Heart left ventricle (tissue), 16 donors: ENCODE measurements around the gene PADI4. TPM values are rescaled to one million over a fixed set of nuclear protein-coding genes. Genes with fewer than 3 reads are reported as not detected.

Experiments used
- ATAC-seq, 4 donors: fragments of 200-7000 bp; cut with Tn5 transposase; one replicate each; pipeline ENCODE4 v1.9.1; 2020 to 2022; ENCODE audit warnings: moderate library complexity in 4 of 4, mild to moderate bottlenecking in 3 of 4, moderate number of reproducible peaks in 1 of 4
- DNase-seq, 5 donors: peaks; one replicate each; pipeline ENCODE4 v3.0.0-alpha.2; 2020
- H3K27ac ChIP-seq, 12 donors: fragments of 200-600 bp; sonication (generic) in 4 of 12; one replicate each; pipeline versions ENCODE4 v1.5.0 to v1.8.0; 2016 to 2022; ENCODE audit warnings: mild to moderate bottlenecking in 2 of 12
- H3K27me3 ChIP-seq, 9 donors: fragments of 200-600 bp; sonication (generic) in 2 of 9; one replicate each; pipeline versions ENCODE4 v1.5.1 to v1.8.0; 2016 to 2022; ENCODE audit warnings: mild to moderate bottlenecking in 3 of 9
- H3K36me3 ChIP-seq, 9 donors: fragments of 200-600 bp; sonication (generic) in 2 of 9; one replicate each; pipeline versions ENCODE4 v1.5.0 to v1.8.0; 2018 to 2022; ENCODE audit warnings: mild to moderate bottlenecking in 2 of 9
- H3K4me1 ChIP-seq, 12 donors: fragments of 200-600 bp; sonication (generic) in 4 of 12; one replicate each; pipeline versions ENCODE4 v1.5.0 to v1.8.0; 2016 to 2022; ENCODE audit warnings: mild to moderate bottlenecking in 3 of 12
- H3K4me3 ChIP-seq, 12 donors: fragments of 200-600 bp; sonication (generic) in 4 of 12; one replicate each; pipeline versions ENCODE4 v1.5.0 to v1.8.0; 2017 to 2022; ENCODE audit warnings: mild to moderate bottlenecking in 9 of 12, moderate library complexity in 4 of 12
- H3K9me3 ChIP-seq, 12 donors: fragments of 200-600 bp; sonication (generic) in 4 of 12; one replicate each; pipeline versions ENCODE4 v1.5.0 to v1.8.0; 2016 to 2022; ENCODE audit warnings: mild to moderate bottlenecking in 1 of 12
- CTCF ChIP-seq, 12 donors: fragments of 200-600 bp; sonication (generic) in 4 of 12; IDR thresholded peaks; one replicate each; pipeline versions ENCODE4 v1.5.0 to v1.8.0; 2018 to 2022; ENCODE audit warnings: antibody characterized with exemption in 12 of 12, mild to moderate bottlenecking in 5 of 12
- POLR2A ChIP-seq, 2 donors: fragments of 450-650 bp; IDR thresholded peaks; one replicate each; pipeline ENCODE4 v1.6.1; 2017; ENCODE audit warnings: antibody characterized with exemption in 2 of 2, mild to moderate bottlenecking in 2 of 2, moderate library complexity in 2 of 2
- WGBS, 4 donors: extraction: QIAGEN DNeasy Blood & Tissue Kit in 2 of 4; methylation state at CpG; one replicate each; pipeline versions ENCODE4 v1.1.5 to v1.1.7; 2013 to 2018; 5-methylcytosine and 5-hydroxymethylcytosine counted together
- intact Hi-C, 10 donors: fragments of 100-400 bp; cut with DNase I; formaldehyde crosslinking; loops; one replicate each; pipeline versions ENCODE4 v1.11.1 to v1.14.2; 2022
- polyA plus RNA-seq, 2 donors: library from polyadenylated mRNA; stranded (reverse); fragments of 200-250 nt; gene quantifications; one replicate each; pipeline ENCODE4 v1.2.3, GENCODE V29; 2013
- total RNA-seq, 9 donors: library from RNA; depleted of rRNA in 2 of 9; stranded (reverse); fragments of >200 nt in 2 of 9; fragmentation: NEBNext Ultra II Directional in 3 of 9; extraction: Animal tissue kit (Norgen Biotek cat#: 25700) in 3 of 9; gene quantifications; one replicate each; pipeline versions ENCODE4 v1.1.0 to v1.2.4, GENCODE V29; 2016 to 2023
- donor health status: ischemic (EF 13 %, LVEDD 7.1; RV severe dilation, severe dysfunction).
- donor health status: healthy with polysubstance abuse.
- donor health status: DM: no; HTN: yes; CAD: no.
- donor health status: DM: no; HTN: no; CAD: no.
- donor health status: ischemic (EF 25% LVEDD 6.9; RV normal size, moderate dysfunction).
- donor health status: ischemic (EF 25% LVEDD 5.7; RV mildly dilated, moderate dysfunction).
- donor health status: healthy.
- donor health status: DM: yes; HTN: yes; CAD: no.
- donor health status: ischemic (EF 35%, LVEDD 5.7; RV mildly dilated, moderate dysfunction).
- donor health status: nonischemic (EF 11% LVEDD 7.7; RV severe dilation, severe dysfunction).
- donor health status: DM: yes; HTN: yes; CAD: no.
- donor health status: PGD.
- donor health status: ischemic (EF 29% LVEDD 5.4; RV normal size, mild dysfunction).
- donor health status: nonischemic (EF 23%, LVEDD 6.1; RV moderate dilation, normal function).

PADI4 gene
- total and polyA plus RNA-seq, 11 donors, result 0.08 to 2.3 (median 0.35) TPM; not detected in 2

DNA sequence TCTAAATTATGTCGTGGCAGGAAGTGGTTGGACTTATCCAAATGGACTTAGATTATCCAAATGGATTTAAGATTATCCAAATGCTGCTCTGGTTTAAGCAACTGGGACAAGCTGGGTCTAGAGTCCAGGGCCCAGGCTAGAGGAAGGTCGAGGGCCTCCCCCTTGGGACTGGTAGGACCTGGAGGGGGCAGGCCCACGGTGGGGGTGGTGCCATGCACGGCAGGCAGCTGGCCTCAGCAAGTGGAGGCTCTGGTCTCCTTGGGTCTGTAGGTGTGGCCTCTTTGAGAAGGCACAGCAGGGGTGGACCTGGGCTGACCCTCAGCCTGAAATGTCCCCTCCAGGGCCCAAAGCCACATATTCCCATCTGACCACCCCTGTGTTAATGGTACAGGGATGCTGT lies 93.8 kb downstream of the PADI4 start:
- no peaks in the 10 kb centered on the region for H3K9me3 ChIP-seq
- no peak overlapping the region for H3K4me3 ChIP-seq
- ATAC-seq, result no peak
- H3K36me3 ChIP-seq, result no peaks in the 10 kb centered on the region
- no peak for TF ChIP-seq POLR2A (IDR thresholded peaks at IDR 0.05)
- TF ChIP-seq CTCF (IDR thresholded peaks at IDR 0.05), result no peak
- no peaks in the 10 kb centered on the region for H3K27me3 ChIP-seq
- WGBS, 4 donors, result 49 to 63% (median 57%) methylated on average over 4 of the region's 4 CpGs
- no peak for DNase-seq
- no peak overlapping the region for H3K27ac ChIP-seq
- no peaks in the 10 kb centered on the region for H3K4me1 ChIP-seq
- intact Hi-C loops, result loop anchor here in 5 of 10 donors (5.0 to 10.0 kb wide), 2 partner anchors 275 to 277 kb away; no protein-coding TSS in a partner anchor

GRCh38 chr1:17403081-17403480 lies 95.1 kb downstream of the PADI4 start:
- H3K27ac ChIP-seq, result no peak overlapping the region
- no peaks in the 10 kb centered on the region for H3K4me1 ChIP-seq
- 38 to 70% (median 61%) methylated on average over 2 to 3 of the region's 3 CpGs for WGBS, 4 donors
- intact Hi-C loops, result loop anchor here in 5 of 10 donors (5.0 to 10.0 kb wide), 2 partner anchors 276 to 278 kb away; no protein-coding TSS in a partner anchor
- H3K36me3 ChIP-seq, result peaks cover 0 to 11% (median 3%) of the 10 kb centered on the region in 9 donors
- no peak overlapping the region for H3K4me3 ChIP-seq
- TF ChIP-seq CTCF (IDR thresholded peaks at IDR 0.05) (no peak), POLR2A (IDR thresholded peaks at IDR 0.05) (no peak)
- no peak for ATAC-seq
- no peaks in the 10 kb centered on the region for H3K9me3 ChIP-seq
- no peaks in the 10 kb centered on the region for H3K27me3 ChIP-seq
- no peak for DNase-seq

DNA sequence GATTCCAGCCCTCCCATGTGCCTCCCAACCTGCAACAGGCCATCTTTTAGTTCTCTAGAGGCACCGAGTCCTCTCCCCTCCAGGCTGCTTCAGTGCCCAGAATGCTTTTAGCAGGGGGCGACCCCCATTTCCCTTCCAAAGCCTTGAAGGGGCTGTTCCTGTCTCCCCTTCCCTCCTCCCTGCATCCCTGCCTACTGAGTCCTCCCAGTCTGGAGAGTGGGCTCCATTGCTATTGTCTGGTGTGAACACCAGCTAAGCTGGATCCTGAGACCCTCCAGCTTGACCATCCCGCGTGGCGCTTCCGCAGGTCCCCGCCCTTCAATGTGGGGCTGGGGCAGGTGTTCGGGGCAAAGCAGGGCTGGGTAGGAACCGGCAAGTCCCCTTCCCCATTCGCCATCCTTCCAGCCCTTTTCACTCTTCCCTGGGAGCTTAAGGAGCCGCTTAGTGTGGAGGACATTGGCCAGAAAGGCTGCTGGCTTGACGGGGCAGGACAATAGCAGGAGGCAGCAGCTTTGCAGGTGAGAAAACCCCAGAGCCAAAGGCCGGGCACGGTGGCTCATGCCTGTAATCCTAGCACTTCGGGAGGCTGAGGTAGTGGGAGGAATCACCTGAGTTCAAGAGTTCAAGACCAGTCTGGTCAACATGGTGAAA lies 96.2 kb downstream of the PADI4 start:
- H3K27ac ChIP-seq, result no peak overlapping the region
- H3K27me3 ChIP-seq, result no peaks in the 10 kb centered on the region
- H3K9me3 ChIP-seq, result no peaks in the 10 kb centered on the region
- ATAC-seq, result no peak
- peaks cover 0 to 22% (median 13%) of the 10 kb centered on the region in 9 donors for H3K36me3 ChIP-seq
- no peak overlapping the region for H3K4me3 ChIP-seq
- intact Hi-C loops, result loop anchor here in 5 of 10 donors (5.0 to 10.0 kb wide), 2 partner anchors 277 to 279 kb away; no protein-coding TSS in a partner anchor
- DNase-seq, result no peak
- 49 to 63% (median 58%) methylated on average over 15 of the region's 15 CpGs for WGBS, 4 donors
- TF ChIP-seq CTCF (IDR thresholded peaks at IDR 0.05) (no peak), POLR2A (IDR thresholded peaks at IDR 0.05) (no peak)
- no peaks in the 10 kb centered on the region for H3K4me1 ChIP-seq

- DNase-seq, result no peak
- 73 to 83% (median 76%) methylated on average over 5 to 6 of the region's 6 CpGs for WGBS, 4 donors
- no peak for ATAC-seq
- H3K36me3 ChIP-seq, result peaks cover 0 to 28% (median 19%) of the 10 kb centered on the region in 9 donors
- peaks cover 0 to 6% (median 0%) of the 10 kb centered on the region in 12 donors for H3K4me1 ChIP-seq
- TF ChIP-seq CTCF (IDR thresholded peaks at IDR 0.05) (no peak), POLR2A (IDR thresholded peaks at IDR 0.05) (no peak)
- intact Hi-C loops, result loop anchor here in 7 of 10 donors (5.0 to 10.0 kb wide), 3 partner anchors 278 to 348 kb away; no protein-coding TSS in a partner anchor
- H3K4me3 ChIP-seq, result no peak overlapping the region
- no peak overlapping the region for H3K27ac ChIP-seq
- no peaks in the 10 kb centered on the region for H3K27me3 ChIP-seq
- no peaks in the 10 kb centered on the region for H3K9me3 ChIP-seq
Measured at GRCh38 chr1:17404820-17405219, 96.8 kb downstream of the PADI4 start.
